ENCODE measurements around the gene KPNA4.

Gene KPNA4

GRCh38 chr3:160449636-160450598, 115.5 kb downstream of the KPNA4 start, which contains the start of gene TRIM59:
TSS of gene TRIM59 (minus strand) at chr3:160449786. CDS start at chr3:160439183, 10,603 bp downstream.
- peak; percentile 95 to 96 for DNase-seq (ENCODE audit: low read depth in 2 of 2)

GRCh38 chr3:160448845-160449635, 116.3 kb downstream of the KPNA4 start:
- DNase-seq (ENCODE audit: low read depth in 2 of 2): no peak

- DNase-seq (ENCODE audit: low read depth in 2 of 2): no peak
These were observed 117.8 kb downstream of the KPNA4 start for GRCh38 chr3:160447544-160447943.

GRCh38 chr3:160446522-160447056, 118.8 kb downstream of the KPNA4 start:
- no peak for DNase-seq (ENCODE audit: low read depth in 2 of 2)

GRCh38 chr3:160445854-160446253, 119.5 kb downstream of the KPNA4 start:
- no peak for DNase-seq (ENCODE audit: low read depth in 2 of 2)
